NCI-H1048 (cell line): Measurements from ENCODE around the gene GPSM1.

ENCODE experiments used
- DNase-seq: peaks from one replicate; lab custom pipeline; 2025; lab: John Stamatoyannopoulos, UW

The GPSM1 gene

GRCh38 chr9:136377341-136378169, 50.2 kb downstream of the GPSM1 start:
- no peak for DNase-seq

GRCh38 chr9:136378170-136379002, 51.0 kb downstream of the GPSM1 start:
- no peak for DNase-seq

GRCh38 chr9:136379003-136379287, 51.6 kb downstream of the GPSM1 start:
- DNase-seq, result no peak

- no peak for DNase-seq
These were observed 52.1 kb downstream of the GPSM1 start for GRCh38 chr9:136379401-136379800.

GRCh38 chr9:136379891-136380290, 52.6 kb downstream of the GPSM1 start:
- no peak for DNase-seq

- no peak for DNase-seq
These were observed 53.0 kb downstream of the GPSM1 start for GRCh38 chr9:136380381-136380780.

- no peak for DNase-seq
These were observed 54.0 kb downstream of the GPSM1 start for GRCh38 chr9:136381311-136381710.

- no peak for DNase-seq
These were observed 54.7 kb downstream of the GPSM1 start for GRCh38 chr9:136381966-136382513.

- DNase-seq, result no peak
These were observed 56.1 kb downstream of the GPSM1 start for GRCh38 chr9:136383436-136383835.

- no peak for DNase-seq
These were observed 57.7 kb downstream of the GPSM1 start for GRCh38 chr9:136385015-136385414.

GRCh38 chr9:136386018-136386417, 58.7 kb downstream of the GPSM1 start:
- no peak for DNase-seq

GRCh38 chr9:136387217-136387616, 59.9 kb downstream of the GPSM1 start:
- no peak for DNase-seq

- no peak for DNase-seq
These were observed 62.1 kb downstream of the GPSM1 start for GRCh38 chr9:136389396-136389795.

GRCh38 chr9:136391737-136392537, 64.6 kb downstream of the GPSM1 start:
- no peak for DNase-seq

GRCh38 chr9:136392538-136393449, 65.5 kb downstream of the GPSM1 start:
- no peak for DNase-seq

GRCh38 chr9:136393531-136393930, 66.2 kb downstream of the GPSM1 start:
- no peak for DNase-seq

GRCh38 chr9:136394312-136395019, 67.1 kb downstream of the GPSM1 start:
- DNase-seq, result no peak

GRCh38 chr9:136395020-136395340, 67.6 kb downstream of the GPSM1 start:
- no peak for DNase-seq

GRCh38 chr9:136395345-136396218, 68.2 kb downstream of the GPSM1 start:
- no peak for DNase-seq

GRCh38 chr9:136396219-136396515, 68.8 kb downstream of the GPSM1 start:
- DNase-seq, result no peak
